GM19452 (cell line): ENCODE data around the gene RXYLT1.
A peak's percentile ranks its signal among the peaks of the same experiment; 100 is the strongest.
"Not testable (repeated sequence)": the region's sequence is repeated elsewhere in the genome, so short reads cannot be mapped to it uniquely, and the experiment has no call there.

Experiments used
- ATAC-seq: cut with Tn5 transposase; IDR thresholded peaks from one replicate; pipeline ENCODE4 v1.9.1; 2021; ENCODE audit not compliant: unreplicated experiment

RXYLT1 gene

GRCh38 chr12:63842750-63843149 is 63.0 kb downstream of the RXYLT1 start:
- ATAC-seq, result not testable (repeated sequence)

GRCh38 chr12:63843254-63843720 is 63.6 kb downstream of the RXYLT1 start:
- no peak for ATAC-seq

DNA sequence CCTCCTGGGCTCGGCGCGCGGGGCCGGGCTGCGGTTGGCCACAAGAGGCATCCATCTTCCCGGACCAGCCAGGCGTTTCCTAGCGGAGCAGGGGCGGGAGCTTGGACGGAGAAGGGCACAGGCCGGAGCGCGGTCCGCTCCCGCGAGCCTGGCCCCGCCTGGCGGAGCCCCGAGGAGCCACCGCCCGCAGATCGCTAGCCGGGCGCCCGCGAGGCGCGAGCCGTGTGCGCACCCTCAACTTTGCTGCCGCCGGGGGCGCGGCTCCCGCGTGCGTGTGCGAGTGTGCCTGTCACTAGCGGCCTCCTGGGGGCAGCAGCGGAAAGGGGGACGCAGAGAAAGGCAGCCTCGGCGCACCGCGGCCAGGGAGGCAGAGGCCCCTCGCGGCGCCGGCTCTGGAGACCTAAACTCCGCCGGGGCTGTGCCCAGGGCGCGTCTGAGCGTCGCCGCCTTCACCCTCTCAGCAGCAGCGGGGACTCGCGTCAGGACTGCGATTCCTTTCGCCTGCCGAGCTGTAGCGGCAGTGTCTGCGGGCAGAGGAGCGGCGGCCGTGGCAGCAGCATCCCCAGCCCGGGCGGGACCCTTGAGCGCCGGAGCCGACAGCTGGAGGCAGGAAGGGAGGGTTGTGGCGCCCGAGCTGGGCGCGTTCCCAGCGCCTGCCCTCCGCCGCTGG is 64.1 kb downstream of the RXYLT1 start:
- peak; percentile 97 for ATAC-seq

- ATAC-seq, result no peak
These were observed 65.0 kb downstream of the RXYLT1 start, which contains the start of gene SRGAP1 for GRCh38 chr12:63844391-63845341. Gene SRGAP1 (plus strand): TSS chr12:63844700. CDS start chr12:63844817, 117 bp downstream.

DNA sequence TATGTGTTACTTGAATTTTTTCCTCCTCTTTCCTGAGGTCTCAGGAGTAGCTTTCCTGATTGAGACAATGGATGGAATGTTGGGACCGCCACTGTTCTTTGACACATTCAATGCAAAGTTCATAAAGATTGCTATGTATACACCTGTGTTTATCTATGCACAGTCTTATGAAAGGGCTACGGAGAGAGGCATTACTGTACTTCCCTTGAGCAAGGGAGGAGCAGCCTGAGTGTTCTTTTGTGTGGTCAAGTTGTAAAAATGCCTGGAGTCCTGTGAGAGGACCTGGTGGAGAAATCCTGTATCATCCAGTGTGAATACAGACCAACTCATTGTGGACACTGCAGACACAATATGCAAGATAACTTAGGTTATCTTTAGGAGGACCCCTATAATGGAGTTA is 66.0 kb downstream of the RXYLT1 start:
- no peak for ATAC-seq

GRCh38 chr12:63846238-63846967 is 66.7 kb downstream of the RXYLT1 start:
- no peak for ATAC-seq

DNA sequence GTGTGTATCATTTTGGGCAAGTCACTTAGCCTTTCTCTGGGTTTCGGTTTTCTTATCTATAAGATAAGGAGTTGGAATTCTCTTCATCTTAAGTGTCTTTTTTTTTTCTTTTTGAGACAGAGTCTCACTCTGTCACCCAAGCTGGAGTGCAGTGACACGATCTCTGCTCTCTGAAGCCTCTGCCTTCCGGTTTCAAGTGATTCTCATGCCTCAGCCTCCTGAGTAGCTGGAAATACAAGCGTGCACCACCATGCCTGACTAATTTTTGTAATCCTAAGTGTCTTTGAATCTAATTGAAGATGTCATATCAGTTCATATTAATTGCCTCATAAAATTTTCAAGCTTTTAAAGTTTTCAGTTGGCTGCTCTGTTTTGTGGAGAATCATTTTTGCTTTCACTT is 68.7 kb downstream of the RXYLT1 start:
- ATAC-seq, result no peak

DNA sequence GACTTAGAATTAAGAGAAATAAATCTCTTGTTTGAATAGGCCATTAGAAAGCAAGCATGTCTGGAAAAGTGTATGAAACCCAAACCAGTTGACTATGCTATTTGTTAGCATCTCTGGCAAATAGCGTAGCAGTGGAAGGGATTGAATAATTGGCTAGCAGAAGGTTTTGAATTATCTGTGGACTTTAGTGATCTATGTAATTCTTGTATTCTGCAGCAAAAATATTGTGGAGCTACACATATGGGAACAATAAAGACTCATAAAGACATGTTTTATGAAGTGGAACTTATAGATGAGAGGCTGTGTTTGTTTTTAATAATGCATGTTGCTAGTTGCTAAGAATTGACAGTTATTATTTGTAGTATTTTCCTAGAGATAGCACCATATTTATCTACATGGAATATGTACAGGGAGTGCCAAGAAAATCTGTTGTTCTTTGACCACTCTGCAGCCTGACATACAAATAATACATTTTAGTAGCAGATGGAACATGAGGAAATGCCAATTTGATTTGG is 69.5 kb downstream of the RXYLT1 start:
- no peak for ATAC-seq

GRCh38 chr12:63849641-63850040 is 69.9 kb downstream of the RXYLT1 start:
- ATAC-seq, result no peak

DNA sequence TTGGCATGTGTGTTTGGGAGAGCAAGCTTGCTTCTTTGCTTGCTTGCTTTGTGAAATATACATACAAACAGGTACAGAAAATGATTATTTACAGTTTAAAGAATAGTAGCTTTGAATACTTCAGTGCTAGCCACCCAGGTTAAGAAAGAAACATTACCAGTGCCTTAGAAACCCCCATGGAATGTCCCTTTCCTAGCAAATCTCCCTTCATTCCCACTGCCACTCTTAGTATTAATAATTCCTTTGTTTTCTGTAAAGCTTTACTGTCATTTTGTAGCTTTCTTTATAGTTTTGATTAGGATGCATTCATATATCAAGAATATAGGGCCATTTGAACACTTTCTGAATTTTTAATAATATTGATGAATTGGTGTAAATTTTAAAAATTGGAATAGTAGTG is 74.3 kb downstream of the RXYLT1 start:
- no peak for ATAC-seq

- no peak for ATAC-seq
These were observed 75.6 kb downstream of the RXYLT1 start for GRCh38 chr12:63855299-63855698.

- no peak for ATAC-seq
These were observed 78.3 kb downstream of the RXYLT1 start for GRCh38 chr12:63857771-63858670.
